Trophoblast cell (in vitro differentiated cells and primary cell): ENCODE results near the gene AGFG2.

Experiments used
- DNase-seq, 2 donors: peaks; one replicate each; pipeline ENCODE4 v3.0.0-alpha.2; 2016
- H2AFZ ChIP-seq: 2 replicates; pipeline ENCODE4 v1.6.1; 2013; ENCODE audit warnings: low read length, moderate library complexity, mild to moderate bottlenecking; ENCODE audit not compliant: insufficient read depth, poor library complexity
- H2AK5ac ChIP-seq: 2 replicates; pipeline ENCODE4 v1.6.1; 2013; ENCODE audit warnings: mild to moderate bottlenecking, low read length
- H2BK120ac ChIP-seq: 2 replicates; pipeline ENCODE4 v1.6.1; 2013; ENCODE audit warnings: low read length, mild to moderate bottlenecking, moderate library complexity; ENCODE audit not compliant: insufficient read depth, poor library complexity
- H2BK12ac ChIP-seq: 2 replicates; pipeline ENCODE4 v1.6.1; 2013; ENCODE audit warnings: mild to moderate bottlenecking, low read length, moderate library complexity
- H2BK5ac ChIP-seq: 2 replicates; pipeline ENCODE4 v1.6.1; 2013; ENCODE audit warnings: low read length, low read depth, moderate library complexity, mild to moderate bottlenecking; ENCODE audit not compliant: poor library complexity
- H3K14ac ChIP-seq: 2 replicates; pipeline ENCODE4 v1.6.1; 2013; ENCODE audit warnings: mild to moderate bottlenecking, low read length
- H3K18ac ChIP-seq: 2 replicates; pipeline ENCODE4 v1.6.1; 2013; ENCODE audit warnings: mild to moderate bottlenecking, low read length
- H3K23ac ChIP-seq: 2 replicates; pipeline ENCODE4 v1.6.1; 2013; ENCODE audit warnings: low read length
- H3K27ac ChIP-seq: 2 replicates; pipeline ENCODE4 v1.5.1; 2013; ENCODE audit warnings: low read depth, mild to moderate bottlenecking, inconsistent platforms, low read length, moderate library complexity
- H3K27me3 ChIP-seq: 2 replicates; pipeline ENCODE4 v1.6.1; 2013; ENCODE audit warnings: inconsistent platforms, mild to moderate bottlenecking, low read length, moderate library complexity; ENCODE audit not compliant: insufficient read depth
- H3K36me3 ChIP-seq, 2 experiments: 1 replicate in 1 of 2; 2 replicates in 1 of 2; pipeline ENCODE4 v1.6.1; 2013; ENCODE audit warnings: low read length in 2 of 2, mild to moderate bottlenecking in 2 of 2, moderate library complexity in 1 of 2; ENCODE audit not compliant: insufficient read depth in 2 of 2, control insufficient read depth in 1 of 2
- H3K4ac ChIP-seq: 2 replicates; pipeline ENCODE4 v1.6.1; 2013; ENCODE audit warnings: low read depth, mild to moderate bottlenecking, low read length, moderate library complexity
- H3K4me1 ChIP-seq, 2 experiments: 1 replicate in 1 of 2; 2 replicates in 1 of 2; pipeline ENCODE4 v1.6.1; 2013; ENCODE audit warnings: low read length in 2 of 2, mild to moderate bottlenecking in 2 of 2, moderate library complexity in 1 of 2; ENCODE audit not compliant: insufficient read depth in 2 of 2, control insufficient read depth in 1 of 2
- H3K4me2 ChIP-seq: 2 replicates; pipeline ENCODE4 v1.6.1; 2013; ENCODE audit warnings: inconsistent platforms, mild to moderate bottlenecking, low read length, moderate library complexity
- H3K4me3 ChIP-seq: 2 replicates; pipeline ENCODE4 v1.5.1; 2013; ENCODE audit warnings: mild to moderate bottlenecking, low read depth, low read length, inconsistent platforms
- H3K79me1 ChIP-seq: one replicate; pipeline ENCODE4 v1.6.1; 2013; ENCODE audit warnings: low read length
- H3K79me2 ChIP-seq: 2 replicates; pipeline ENCODE4 v1.6.1; 2013; ENCODE audit warnings: low read length, mild to moderate bottlenecking; ENCODE audit not compliant: control insufficient read depth, insufficient read depth, poor library complexity
- H3K9ac ChIP-seq: 2 replicates; pipeline ENCODE4 v1.6.1; 2013; ENCODE audit warnings: mild to moderate bottlenecking, low read length
- H3K9me3 ChIP-seq: 2 replicates; pipeline ENCODE4 v1.6.1; 2013; ENCODE audit warnings: low read depth, mild to moderate bottlenecking, control low read depth, inconsistent platforms, low read length; ENCODE audit not compliant: insufficient read depth
- H4K12ac ChIP-seq: 2 replicates; pipeline ENCODE4 v1.6.1; 2013; ENCODE audit warnings: low read depth, mild to moderate bottlenecking, low read length, moderate library complexity
- H4K8ac ChIP-seq: 2 replicates; pipeline ENCODE4 v1.6.1; 2013; ENCODE audit warnings: low read depth, mild to moderate bottlenecking, low read length, moderate library complexity
- H4K91ac ChIP-seq: one replicate; pipeline ENCODE4 v1.6.1; 2013; ENCODE audit warnings: low read depth, mild to moderate bottlenecking, low read length, moderate library complexity
- whole genome bisulfite sequencing: extraction: QIAGEN DNeasy Blood & Tissue Kit; methylation state at CpG from one replicate; pipeline ENCODE4 v1.1.7; 2013; ENCODE audit warnings: missing lambda C conversion rate; ENCODE audit not compliant: insufficient read length, insufficient coverage; ENCODE audit errors: extremely low coverage; 5-methylcytosine and 5-hydroxymethylcytosine counted together

The AGFG2 gene

GRCh38 chr7:100599911-100600729 lies 61.1 kb downstream of the AGFG2 start:
- Histone ChIP-seq H2BK12ac (no peak overlapping the region), H3K4me2 (no peak overlapping the region), H3K79me1 (peaks cover 17% of the 10 kb centered on the region), H3K79me2 (no peaks in the 10 kb centered on the region), H3K4me1 (peaks cover 15 to 25% of the 10 kb centered on the region in 2 experiments), H3K4ac (no peak overlapping the region), H2AK5ac (no peak overlapping the region), H3K27me3 (no peaks in the 10 kb centered on the region), H2BK5ac (no peak overlapping the region), H3K18ac (no peak overlapping the region), H2AFZ (no peak overlapping the region), H4K12ac (no peak overlapping the region), H2BK120ac (no peak overlapping the region), H4K8ac (no peak overlapping the region), H3K9ac (no peak overlapping the region), H3K36me3 (no peaks in the 10 kb centered on the region), H4K91ac (no peak overlapping the region), H3K4me3 (no peak overlapping the region), H3K9me3 (no peaks in the 10 kb centered on the region), H3K14ac (no peak overlapping the region), H3K23ac (no peak overlapping the region), H3K27ac (no peak overlapping the region)
- no CpG with 5 or more reads among the region's 18 CpGs for WGBS
- no peak for DNase-seq

- no peak overlapping the region for H3K18ac ChIP-seq
- H2BK5ac ChIP-seq, result no peak overlapping the region
- no peak overlapping the region for H2BK12ac ChIP-seq
- H2BK120ac ChIP-seq, result no peak overlapping the region
- no CpG with 5 or more reads among the region's 9 CpGs for WGBS
- no peak overlapping the region for H3K23ac ChIP-seq
- no peak overlapping the region for H4K8ac ChIP-seq
- H3K79me1 ChIP-seq, result peaks cover 17% of the 10 kb centered on the region
- H4K12ac ChIP-seq, result no peak overlapping the region
- no peaks in the 10 kb centered on the region for H3K27me3 ChIP-seq
- no peak overlapping the region for H3K27ac ChIP-seq
- H3K79me2 ChIP-seq, result no peaks in the 10 kb centered on the region
- no peak overlapping the region for H3K4ac ChIP-seq
- H3K9me3 ChIP-seq, result no peaks in the 10 kb centered on the region
- H3K4me1 ChIP-seq, result peaks cover 20 to 30% of the 10 kb centered on the region in 2 experiments
- H3K9ac ChIP-seq, result no peak overlapping the region
- H4K91ac ChIP-seq, result no peak overlapping the region
- DNase-seq, result no peak
- H2AK5ac ChIP-seq, result no peak overlapping the region
- H3K14ac ChIP-seq, result no peak overlapping the region
- no peaks in the 10 kb centered on the region for H3K36me3 ChIP-seq
- no peak overlapping the region for H3K4me2 ChIP-seq
- no peak overlapping the region for H3K4me3 ChIP-seq
- H2AFZ ChIP-seq, result no peak overlapping the region
Measured at GRCh38 chr7:100600730-100601038, 61.7 kb downstream of the AGFG2 start.

- Histone ChIP-seq H4K8ac (peak overlapping the region; percentile 69), H3K4me1 (peaks cover 20 to 34% of the 10 kb centered on the region in 2 experiments), H3K9ac (no peak overlapping the region), H2AFZ (peak overlapping the region; percentile 24), H3K27me3 (no peaks in the 10 kb centered on the region), H4K12ac (no peak overlapping the region), H3K4me3 (no peak overlapping the region), H3K4ac (no peak overlapping the region), H4K91ac (peak overlapping the region; percentile 42), H3K79me2 (no peaks in the 10 kb centered on the region), H3K4me2 (peak overlapping the region; percentile 65), H3K23ac (no peak overlapping the region), H3K18ac (peak overlapping the region; percentile 28), H3K14ac (no peak overlapping the region), H2BK12ac (peak overlapping the region; percentile 25), H3K27ac (peak overlapping the region; percentile 31), H3K36me3 (peaks cover 2 to 3% of the 10 kb centered on the region in 2 experiments), H2AK5ac (no peak overlapping the region), H2BK120ac (no peak overlapping the region), H2BK5ac (no peak overlapping the region), H3K9me3 (no peaks in the 10 kb centered on the region), H3K79me1 (peaks cover 17% of the 10 kb centered on the region)
- DNase-seq, result peak in 1 of 2 donors; percentile 4
- no CpG with 5 or more reads among the region's 21 CpGs for WGBS
Measured at GRCh38 chr7:100602889-100603725, 64.1 kb downstream of the AGFG2 start.

GRCh38 chr7:100603726-100604027 lies 64.7 kb downstream of the AGFG2 start:
- H3K79me2 ChIP-seq, result no peaks in the 10 kb centered on the region
- peak in 1 of 2 donors; percentile 19 for DNase-seq
- H2BK120ac ChIP-seq, result peak overlapping the region; percentile 2
- WGBS, result no CpG with 5 or more reads among the region's 10 CpGs
- H3K9ac ChIP-seq, result no peak overlapping the region
- peaks cover 17% of the 10 kb centered on the region for H3K79me1 ChIP-seq
- H3K27ac ChIP-seq, result peak overlapping the region; percentile 31
- no peak overlapping the region for H2BK5ac ChIP-seq
- H3K4me2 ChIP-seq, result peak overlapping the region; percentile 65
- H3K23ac ChIP-seq, result no peak overlapping the region
- H2AFZ ChIP-seq, result peak overlapping the region; percentile 24
- H4K12ac ChIP-seq, result peak overlapping the region; percentile 33
- peaks cover 20 to 34% of the 10 kb centered on the region in 2 experiments for H3K4me1 ChIP-seq
- H2AK5ac ChIP-seq, result no peak overlapping the region
- peak overlapping the region; percentile 22 for H3K4ac ChIP-seq
- peak overlapping the region; percentile 57 for H3K4me3 ChIP-seq
- H4K91ac ChIP-seq, result peak overlapping the region; percentile 45
- peaks cover 2 to 3% of the 10 kb centered on the region in 2 experiments for H3K36me3 ChIP-seq
- H3K14ac ChIP-seq, result peak overlapping the region; percentile 5
- no peaks in the 10 kb centered on the region for H3K27me3 ChIP-seq
- no peaks in the 10 kb centered on the region for H3K9me3 ChIP-seq
- peak overlapping the region; percentile 28 for H3K18ac ChIP-seq
- H4K8ac ChIP-seq, result peak overlapping the region; percentile 69
- H2BK12ac ChIP-seq, result no peak overlapping the region
